Measurements from ENCODE around the gene NRXN3.
A peak's percentile ranks its signal among the peaks of the same experiment; 100 is the strongest.

Gene NRXN3

DNA sequence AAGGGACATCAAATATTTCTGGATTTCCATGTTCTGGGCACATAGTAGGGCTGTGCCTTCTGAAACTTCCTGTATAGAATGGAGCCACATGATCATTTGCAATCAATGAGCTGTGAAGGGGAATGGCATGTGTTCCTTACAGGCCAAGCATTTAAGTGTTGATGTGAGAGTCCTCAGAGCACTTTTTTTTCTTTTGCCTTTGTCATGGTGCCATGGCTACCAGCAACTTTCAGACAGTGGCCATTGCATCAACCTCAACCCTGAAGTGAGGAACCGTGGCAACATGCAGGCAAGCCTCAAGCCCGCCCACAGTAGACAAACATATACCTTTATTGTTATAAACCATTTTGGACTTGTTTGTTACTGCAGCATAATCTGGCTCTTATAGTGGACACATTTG lies 948.1 kb downstream of the NRXN3 start:
- H3K4me3 Mint-ChIP-seq = no peak overlapping the region
- DNase-seq = no peak
- H3K36me3 Mint-ChIP-seq (ENCODE audit: low read depth) = no peaks in the 10 kb centered on the region
- peaks cover 8% of the 10 kb centered on the region for H3K4me1 Mint-ChIP-seq
- H3K27ac Mint-ChIP-seq = no peak overlapping the region
- no peaks in the 10 kb centered on the region for H3K9me3 Mint-ChIP-seq
- TF ChIP-seq, protein P1, sequence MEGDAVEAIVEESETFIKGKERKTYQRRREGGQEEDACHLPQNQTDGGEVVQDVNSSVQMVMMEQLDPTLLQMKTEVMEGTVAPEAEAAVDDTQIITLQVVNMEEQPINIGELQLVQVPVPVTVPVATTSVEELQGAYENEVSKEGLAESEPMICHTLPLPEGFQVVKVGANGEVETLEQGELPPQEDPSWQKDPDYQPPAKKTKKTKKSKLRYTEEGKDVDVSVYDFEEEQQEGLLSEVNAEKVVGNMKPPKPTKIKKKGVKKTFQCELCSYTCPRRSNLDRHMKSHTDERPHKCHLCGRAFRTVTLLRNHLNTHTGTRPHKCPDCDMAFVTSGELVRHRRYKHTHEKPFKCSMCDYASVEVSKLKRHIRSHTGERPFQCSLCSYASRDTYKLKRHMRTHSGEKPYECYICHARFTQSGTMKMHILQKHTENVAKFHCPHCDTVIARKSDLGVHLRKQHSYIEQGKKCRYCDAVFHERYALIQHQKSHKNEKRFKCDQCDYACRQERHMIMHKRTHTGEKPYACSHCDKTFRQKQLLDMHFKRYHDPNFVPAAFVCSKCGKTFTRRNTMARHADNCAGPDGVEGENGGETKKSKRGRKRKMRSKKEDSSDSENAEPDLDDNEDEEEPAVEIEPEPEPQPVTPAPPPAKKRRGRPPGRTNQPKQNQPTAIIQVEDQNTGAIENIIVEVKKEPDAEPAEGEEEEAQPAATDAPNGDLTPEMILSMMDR (IDR thresholded peaks at IDR 0.05) = no peak
- peaks cover 2% of the 10 kb centered on the region for H3K27me3 Mint-ChIP-seq (ENCODE audit: low read depth, poor library complexity)

DNA sequence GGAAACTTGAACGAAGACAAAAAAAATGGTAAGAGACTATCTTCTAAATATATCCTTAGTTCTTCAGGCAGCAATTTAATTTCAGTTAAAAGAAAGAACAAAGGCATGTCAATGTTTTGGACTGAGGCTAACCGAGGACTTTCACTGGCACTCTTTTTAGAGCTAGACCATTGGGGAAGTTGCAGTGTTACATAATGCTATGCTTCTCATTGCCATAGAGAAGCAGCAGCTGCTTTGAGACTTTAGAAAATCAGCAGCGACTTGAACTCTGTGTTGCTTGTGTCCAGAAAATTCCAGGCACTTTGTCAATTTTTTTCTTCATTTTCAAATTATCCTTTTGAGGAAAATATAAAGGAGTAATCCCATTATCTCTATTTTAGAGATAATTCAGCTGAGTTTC lies 964.2 kb downstream of the NRXN3 start:
- TF ChIP-seq, protein P1 (IDR thresholded peaks at IDR 0.05) = no peak
- no peak for DNase-seq
- Mint-ChIP-seq H3K4me3 (no peak overlapping the region), H3K27me3 (ENCODE audit: low read depth, poor library complexity) (no peaks in the 10 kb centered on the region), H3K4me1 (no peaks in the 10 kb centered on the region), H3K27ac (no peak overlapping the region), H3K36me3 (ENCODE audit: low read depth) (peaks cover 4% of the 10 kb centered on the region), H3K9me3 (peaks cover 18% of the 10 kb centered on the region)

DNA sequence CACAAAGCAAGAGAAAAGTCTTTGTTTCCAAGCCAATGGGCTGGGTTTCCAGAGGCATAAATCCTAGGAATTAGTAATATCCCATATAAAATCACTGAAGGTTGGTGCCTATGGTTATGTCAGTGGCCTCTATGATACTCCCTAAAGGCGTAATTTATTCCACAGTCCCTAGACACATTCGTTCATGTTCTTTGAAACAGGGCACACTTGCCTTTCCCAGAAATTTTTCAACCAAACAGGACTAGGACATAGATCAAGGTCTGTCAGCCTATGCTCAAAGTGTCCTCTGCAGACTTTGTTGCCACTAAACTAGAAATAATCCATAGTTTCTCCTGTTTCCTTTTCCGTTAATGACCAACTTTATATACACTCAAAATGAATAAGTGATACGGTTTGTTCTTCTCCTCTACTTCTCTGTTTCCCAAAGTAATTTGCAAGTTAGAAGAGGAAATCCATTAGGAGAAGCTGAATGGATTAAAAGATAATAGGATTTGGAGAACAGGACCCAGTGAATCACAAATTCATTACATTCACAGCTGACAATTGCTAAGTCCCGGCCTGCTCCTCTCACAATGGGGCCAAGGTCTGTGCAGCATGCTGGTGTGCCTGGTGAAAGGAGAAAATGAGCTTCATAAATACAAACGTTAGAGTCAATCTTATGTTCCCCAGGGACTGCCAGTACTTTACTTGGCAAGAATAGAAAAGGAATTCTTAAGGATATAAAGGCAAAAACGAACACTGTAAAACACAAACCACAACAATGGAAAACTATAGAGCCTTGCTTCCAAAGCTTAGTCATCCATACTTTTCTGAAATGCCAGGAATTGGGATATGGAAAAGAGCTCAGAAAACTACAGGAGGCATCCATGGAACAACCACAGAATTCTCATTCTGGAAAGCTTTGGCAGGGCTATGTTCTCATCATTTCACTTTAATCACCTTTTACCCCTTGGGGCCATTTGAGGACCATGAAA lies 966.2 kb downstream of the NRXN3 start:
- H3K9me3 Mint-ChIP-seq = peaks cover 14% of the 10 kb centered on the region
- no peak for DNase-seq
- H3K4me1 Mint-ChIP-seq = no peaks in the 10 kb centered on the region
- no peak overlapping the region for H3K4me3 Mint-ChIP-seq
- no peaks in the 10 kb centered on the region for H3K27me3 Mint-ChIP-seq (ENCODE audit: low read depth, poor library complexity)
- H3K27ac Mint-ChIP-seq = no peak overlapping the region
- peaks cover 4% of the 10 kb centered on the region for H3K36me3 Mint-ChIP-seq (ENCODE audit: low read depth)
- TF ChIP-seq, protein P1 (IDR thresholded peaks at IDR 0.05) = no peak

DNA sequence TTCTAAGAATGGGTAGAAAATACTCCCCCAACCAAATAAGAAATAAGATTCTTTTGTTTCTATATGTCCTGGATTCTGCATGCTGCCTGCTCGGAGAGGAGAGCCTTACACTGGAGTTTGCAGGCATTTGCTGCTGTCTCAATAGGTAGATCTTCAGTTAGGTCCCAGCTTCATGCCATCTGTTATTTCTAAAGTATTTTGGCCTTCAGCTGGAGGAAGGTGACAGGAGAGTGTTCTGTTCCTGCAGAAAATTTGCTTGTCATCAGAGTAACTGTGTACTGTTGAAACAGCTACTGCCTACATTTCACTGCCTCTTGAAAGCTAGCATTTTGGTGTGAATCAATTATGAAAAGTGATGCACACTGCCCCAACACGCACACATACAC lies 966.9 kb downstream of the NRXN3 start:
- peaks cover 4% of the 10 kb centered on the region for H3K36me3 Mint-ChIP-seq (ENCODE audit: low read depth)
- H3K9me3 Mint-ChIP-seq = peaks cover 11% of the 10 kb centered on the region
- peaks cover 2% of the 10 kb centered on the region for H3K27me3 Mint-ChIP-seq (ENCODE audit: low read depth, poor library complexity)
- H3K4me3 Mint-ChIP-seq = no peak overlapping the region
- TF ChIP-seq, protein P1 (IDR thresholded peaks at IDR 0.05) = no peak
- no peak for DNase-seq
- H3K4me1 Mint-ChIP-seq = no peaks in the 10 kb centered on the region
- H3K27ac Mint-ChIP-seq = no peak overlapping the region

DNA sequence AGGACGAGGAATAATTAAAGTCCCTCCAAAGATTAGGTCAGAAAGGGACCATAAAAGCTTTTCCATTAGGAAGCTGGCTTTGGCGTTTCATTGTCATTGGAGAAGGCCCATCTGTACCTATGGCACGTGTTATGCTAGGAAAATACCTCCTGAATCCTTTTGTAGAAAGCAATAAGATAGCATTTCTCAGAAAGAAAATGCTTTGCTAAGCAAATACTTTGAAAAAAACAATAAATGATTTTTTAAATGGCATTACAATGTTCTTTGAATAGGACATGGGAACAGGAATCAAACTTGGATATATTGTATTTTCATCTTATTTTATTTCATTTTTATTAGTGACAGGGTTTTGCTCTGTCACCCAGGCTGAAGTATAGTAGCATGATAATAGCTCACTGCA lies 967.7 kb downstream of the NRXN3 start:
- Mint-ChIP-seq H3K27ac (no peak overlapping the region), H3K36me3 (ENCODE audit: low read depth) (peaks cover 4% of the 10 kb centered on the region), H3K9me3 (peaks cover 5% of the 10 kb centered on the region), H3K27me3 (ENCODE audit: low read depth, poor library complexity) (peaks cover 8% of the 10 kb centered on the region), H3K4me3 (no peak overlapping the region), H3K4me1 (no peaks in the 10 kb centered on the region)
- DNase-seq = no peak
- TF ChIP-seq, protein P1 (IDR thresholded peaks at IDR 0.05) = no peak

DNA sequence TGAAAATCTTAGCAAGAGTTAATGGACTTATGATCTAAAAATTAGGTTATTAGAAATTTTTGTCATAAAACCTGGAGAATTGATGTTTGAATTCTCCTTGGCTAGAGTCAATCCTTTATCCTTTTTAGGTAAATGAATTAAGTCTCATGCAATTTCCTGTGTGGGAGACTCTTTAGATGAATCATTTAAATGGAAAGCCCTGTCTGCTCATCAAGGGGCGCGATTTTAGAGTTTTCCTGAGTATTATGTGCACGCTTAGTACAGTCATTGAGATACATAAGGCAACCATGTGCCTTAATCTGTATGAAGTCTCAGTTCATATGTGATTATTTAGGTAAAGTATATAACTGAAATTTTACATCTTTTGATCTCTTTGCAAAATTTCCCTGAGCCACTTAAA lies 974.7 kb downstream of the NRXN3 start:
- peaks cover 6% of the 10 kb centered on the region for H3K4me1 Mint-ChIP-seq
- no peak for DNase-seq
- H3K4me3 Mint-ChIP-seq = no peak overlapping the region
- no peaks in the 10 kb centered on the region for H3K36me3 Mint-ChIP-seq (ENCODE audit: low read depth)
- peak overlapping the region; percentile 60 for H3K27ac Mint-ChIP-seq
- H3K9me3 Mint-ChIP-seq = no peaks in the 10 kb centered on the region
- H3K27me3 Mint-ChIP-seq (ENCODE audit: low read depth, poor library complexity) = peaks cover 17% of the 10 kb centered on the region
- TF ChIP-seq, protein P1 (IDR thresholded peaks at IDR 0.05) = no peak

Data from nephron progenitor cell (in vitro differentiated cells).